Fibroblast of skin of left quadriceps (primary cell): ENCODE data around the gene KCNQ4.

ENCODE experiments used
- DNase-seq, 2 experiments: peaks; one replicate each; pipeline ENCODE4 v3.0.0-alpha.2; 2013; ENCODE audit warnings: low read depth in 2 of 2

KCNQ4 gene

GRCh38 chr1:40776236-40777072, 7.1 kb upstream of the KCNQ4 start:
- DNase-seq, result no peak

- DNase-seq, result no peak
Observed at GRCh38 chr1:40777224-40777970, 6.2 kb upstream of the KCNQ4 start.

GRCh38 chr1:40780678-40781607, 2.6 kb upstream of the KCNQ4 start:
- DNase-seq, result no peak

- DNase-seq, result no peak
Observed at GRCh38 chr1:40781608-40781971, 2.0 kb upstream of the KCNQ4 start.

- no peak for DNase-seq
Observed at GRCh38 chr1:40782371-40782956, 1.1 kb upstream of the KCNQ4 start.

GRCh38 chr1:40784141-40784770, 669 bp downstream of the KCNQ4 start:
- no peak for DNase-seq

GRCh38 chr1:40784771-40785151, 1.2 kb downstream of the KCNQ4 start:
- DNase-seq, result no peak

- DNase-seq, result no peak
Observed at GRCh38 chr1:40785446-40785845, 1.9 kb downstream of the KCNQ4 start.

GRCh38 chr1:40786171-40786994, 2.8 kb downstream of the KCNQ4 start:
- no peak for DNase-seq

- DNase-seq, result no peak
Observed at GRCh38 chr1:40786995-40787705, 3.6 kb downstream of the KCNQ4 start.

GRCh38 chr1:40787737-40788560, 4.4 kb downstream of the KCNQ4 start:
- DNase-seq, result no peak

GRCh38 chr1:40788561-40789341, 5.2 kb downstream of the KCNQ4 start:
- DNase-seq, result no peak

- DNase-seq, result no peak
Observed at GRCh38 chr1:40789342-40789598, 5.7 kb downstream of the KCNQ4 start.

- no peak for DNase-seq
Observed at GRCh38 chr1:40789661-40790430, 6.3 kb downstream of the KCNQ4 start.

GRCh38 chr1:40792036-40792435, 8.4 kb downstream of the KCNQ4 start:
- no peak for DNase-seq

GRCh38 chr1:40793617-40794016, 10.0 kb downstream of the KCNQ4 start:
- DNase-seq, result no peak

GRCh38 chr1:40794048-40794447, 10.5 kb downstream of the KCNQ4 start:
- no peak for DNase-seq
